DMS79 (cell line): Measurements from ENCODE around the gene PRTN3.
"Not testable (repeated sequence)": the region's sequence is repeated elsewhere in the genome, so short reads cannot be mapped to it uniquely, and the experiment has no call there.

Experiments
- DNase-seq: peaks from one replicate; lab custom pipeline; 2025; lab: John Stamatoyannopoulos, UW

Gene PRTN3

GRCh38 chr19:867855-868457, 27.2 kb downstream of the PRTN3 start:
- no peak for DNase-seq

DNA sequence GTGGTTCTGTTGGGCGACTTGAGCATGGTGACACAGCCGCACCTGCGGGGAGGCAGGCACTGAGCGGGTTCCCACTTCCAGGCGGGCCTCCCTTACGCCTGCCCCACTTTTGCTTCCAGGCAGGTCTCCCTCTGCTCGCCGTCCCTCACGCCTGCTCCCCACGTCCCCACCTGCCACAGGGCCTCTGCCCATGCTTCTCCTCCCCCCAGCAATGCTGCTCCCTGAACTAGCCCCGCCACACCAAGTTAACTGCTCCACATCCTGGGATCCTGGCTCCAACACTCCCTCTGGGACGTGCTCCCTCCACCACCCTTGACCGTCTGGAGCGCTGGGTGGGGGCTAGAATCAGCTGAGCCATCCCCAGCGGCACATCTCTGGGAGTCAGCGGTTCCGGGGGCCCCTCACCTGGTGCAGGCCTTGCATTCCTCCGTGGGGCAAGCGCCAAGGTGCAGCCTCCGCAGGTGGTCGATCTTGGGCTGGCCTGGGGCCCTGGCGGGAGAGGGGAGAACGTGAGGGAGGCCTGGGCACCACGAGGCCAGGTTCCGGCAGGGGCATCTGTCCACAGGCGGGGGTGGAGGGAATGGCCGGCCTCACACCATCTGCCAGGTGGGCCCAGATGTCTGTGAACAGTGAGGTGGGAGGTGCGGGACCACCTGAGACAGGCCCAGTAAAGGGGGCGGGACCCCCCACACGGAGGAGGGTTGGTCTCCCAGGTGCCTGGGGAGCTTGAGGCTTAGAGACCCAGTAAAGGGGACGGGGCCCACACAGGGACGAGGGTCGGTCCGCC, 27.9 kb downstream of the PRTN3 start:
- no peak for DNase-seq

GRCh38 chr19:869245-870177, 28.7 kb downstream of the PRTN3 start:
- DNase-seq, result no peak

GRCh38 chr19:870314-870713, 29.5 kb downstream of the PRTN3 start:
- no peak for DNase-seq

DNA sequence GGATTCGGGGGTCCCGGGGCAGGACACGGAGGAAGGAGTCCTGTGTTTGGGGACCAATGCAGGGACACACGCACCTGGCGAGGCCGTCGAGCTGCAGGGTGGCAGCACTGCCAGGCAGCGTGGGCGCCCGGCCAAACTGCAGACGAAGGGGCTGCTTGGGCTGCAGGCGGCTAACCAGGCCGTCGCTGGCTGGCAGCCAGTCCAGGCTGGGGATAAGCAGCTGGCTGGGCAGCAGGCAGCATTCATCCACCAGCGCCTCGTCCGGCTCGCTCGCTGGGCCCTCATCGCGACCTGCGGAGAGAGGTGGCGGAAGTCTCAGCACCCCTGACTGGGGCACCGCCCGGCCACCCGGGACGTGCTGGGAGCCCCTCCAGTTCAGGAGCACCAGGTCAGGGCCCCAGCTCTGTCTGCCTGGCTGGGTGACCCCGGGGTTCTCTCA, 30.2 kb downstream of the PRTN3 start:
- peak; percentile 58 for DNase-seq

DNA sequence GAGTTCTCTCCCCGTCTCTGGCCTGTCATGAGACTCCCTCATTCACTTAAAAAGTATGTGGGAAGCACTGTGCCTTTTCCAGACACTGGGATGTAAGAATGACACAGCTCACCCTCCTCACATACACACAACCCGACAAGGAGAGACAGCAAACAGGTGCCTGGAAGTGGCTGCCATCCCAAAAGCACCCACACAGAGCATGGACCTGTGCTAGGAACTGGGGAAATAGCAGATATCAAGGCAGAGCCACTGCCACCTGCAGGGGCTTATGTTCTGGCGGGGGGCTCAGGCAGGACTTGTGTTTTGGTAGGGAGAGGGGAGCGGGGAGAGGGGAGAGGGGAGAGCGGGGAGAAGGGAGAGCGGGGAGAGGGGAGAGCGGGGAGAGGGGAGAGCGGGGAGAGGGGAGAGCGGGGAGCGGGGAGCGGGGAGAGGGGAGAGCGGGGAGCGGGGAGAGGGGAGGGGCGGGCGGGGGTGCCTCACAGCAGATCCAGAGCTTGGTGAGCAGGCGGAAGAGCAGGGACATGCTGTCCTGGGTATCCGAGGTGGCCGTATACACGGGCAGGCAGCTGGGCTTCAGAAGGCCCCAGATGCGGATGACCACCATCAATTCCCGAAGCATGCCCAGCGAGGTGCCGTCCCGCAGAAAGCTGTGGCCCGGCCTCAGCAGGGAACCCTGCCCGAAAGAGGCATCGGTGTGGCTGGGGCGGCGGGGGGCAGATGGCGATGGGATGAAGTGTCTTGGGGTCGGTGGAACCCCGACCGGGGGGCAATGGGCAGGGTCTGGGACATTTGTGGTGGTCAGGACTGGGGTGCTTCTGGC, 30.9 kb downstream of the PRTN3 start:
- no peak for DNase-seq

- DNase-seq, result no peak
Measured at GRCh38 chr19:872266-872951, 31.6 kb downstream of the PRTN3 start.

- no peak for DNase-seq
Measured at GRCh38 chr19:873084-873483, 32.3 kb downstream of the PRTN3 start.

DNA sequence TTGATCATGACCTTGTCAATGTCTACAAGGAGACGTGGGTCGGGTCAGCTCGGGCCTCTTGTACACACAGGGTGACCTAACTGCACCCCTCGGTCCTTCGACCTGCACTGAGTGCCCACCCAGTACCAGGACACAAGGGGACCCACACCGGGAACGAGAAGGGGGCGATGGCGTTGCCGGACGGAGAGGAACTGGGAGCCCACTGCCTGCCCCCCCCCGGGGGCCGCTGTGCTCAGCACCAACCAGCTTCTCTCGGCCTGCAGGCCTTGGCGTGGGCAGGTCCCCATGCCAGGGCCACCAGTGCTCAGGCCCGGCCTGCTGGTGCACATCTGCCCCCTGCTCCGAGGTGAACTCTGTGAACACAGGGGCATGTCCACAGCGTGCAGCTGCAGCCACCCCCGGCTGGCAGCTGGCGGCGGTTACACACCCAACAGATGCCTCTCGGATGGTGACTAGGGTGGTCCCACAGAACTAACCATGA, 32.8 kb downstream of the PRTN3 start:
- DNase-seq, result no peak

DNA sequence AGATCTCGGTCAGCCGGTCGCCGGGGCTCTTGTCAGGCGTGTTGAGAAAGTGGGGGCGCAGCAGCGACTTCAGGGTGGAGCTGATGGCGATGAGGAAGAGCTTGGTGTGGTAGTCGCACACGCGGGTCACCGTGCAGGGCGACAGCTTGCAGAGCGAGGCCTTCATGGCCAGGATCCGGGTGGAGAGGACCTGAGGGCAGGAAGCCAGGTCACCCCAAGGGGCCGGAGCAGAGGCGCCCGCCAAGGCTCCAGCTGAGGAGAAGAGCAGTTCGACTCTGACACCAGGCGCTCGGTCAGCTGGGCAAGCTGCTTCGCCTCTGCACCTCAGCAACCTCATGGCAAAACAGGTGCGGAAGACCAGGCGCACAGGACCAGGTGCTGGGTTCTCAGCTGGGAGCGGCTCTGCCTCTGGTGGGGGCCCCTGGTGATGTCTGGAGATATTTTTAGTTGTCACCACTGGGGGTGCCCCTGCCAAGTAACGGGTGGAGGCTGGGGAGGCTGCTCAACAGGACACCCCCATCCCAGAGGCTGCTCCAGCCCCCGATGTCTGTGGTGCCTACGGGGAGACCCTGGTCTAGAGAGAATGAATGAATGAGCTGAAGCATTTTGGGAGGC, 34.6 kb downstream of the PRTN3 start:
- no peak for DNase-seq

GRCh38 chr19:876089-876488, 35.3 kb downstream of the PRTN3 start:
- DNase-seq, result no peak

- DNase-seq, result no peak
Measured at GRCh38 chr19:876780-877314, 36.0 kb downstream of the PRTN3 start.

DNA sequence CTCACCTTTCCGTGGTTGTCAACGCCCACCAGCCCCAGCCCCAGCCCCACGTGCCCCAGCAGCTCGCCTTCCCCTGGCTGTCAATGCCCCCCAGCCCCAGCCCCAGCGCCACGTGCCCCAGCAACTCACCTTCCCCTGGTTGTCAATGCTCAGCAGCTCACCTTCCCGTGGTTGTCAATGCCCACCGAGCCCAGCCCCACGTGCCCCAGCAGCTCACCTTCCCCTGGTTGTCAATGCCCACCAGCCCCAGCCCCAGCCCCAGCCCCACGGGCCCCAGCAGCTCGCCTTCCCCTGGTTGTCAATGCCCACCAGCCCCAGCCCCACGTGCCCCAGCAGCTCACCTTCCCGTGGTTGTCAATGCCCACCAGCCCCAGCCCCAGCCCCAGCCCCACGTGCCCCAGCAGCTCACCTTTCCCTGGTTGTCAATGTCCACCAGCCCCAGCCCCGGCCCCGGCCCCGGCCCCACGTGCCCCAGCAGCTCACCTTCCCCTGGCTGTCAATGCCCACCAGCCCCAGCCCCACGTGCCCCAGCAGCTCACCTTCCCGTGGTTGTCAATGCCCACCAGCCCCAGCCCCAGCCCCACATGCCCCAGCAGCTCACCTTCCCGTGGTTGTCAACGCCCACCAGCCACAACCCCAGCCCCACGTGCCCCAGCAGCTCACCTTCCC, 37.3 kb downstream of the PRTN3 start:
- not testable (repeated sequence) for DNase-seq

DNA sequence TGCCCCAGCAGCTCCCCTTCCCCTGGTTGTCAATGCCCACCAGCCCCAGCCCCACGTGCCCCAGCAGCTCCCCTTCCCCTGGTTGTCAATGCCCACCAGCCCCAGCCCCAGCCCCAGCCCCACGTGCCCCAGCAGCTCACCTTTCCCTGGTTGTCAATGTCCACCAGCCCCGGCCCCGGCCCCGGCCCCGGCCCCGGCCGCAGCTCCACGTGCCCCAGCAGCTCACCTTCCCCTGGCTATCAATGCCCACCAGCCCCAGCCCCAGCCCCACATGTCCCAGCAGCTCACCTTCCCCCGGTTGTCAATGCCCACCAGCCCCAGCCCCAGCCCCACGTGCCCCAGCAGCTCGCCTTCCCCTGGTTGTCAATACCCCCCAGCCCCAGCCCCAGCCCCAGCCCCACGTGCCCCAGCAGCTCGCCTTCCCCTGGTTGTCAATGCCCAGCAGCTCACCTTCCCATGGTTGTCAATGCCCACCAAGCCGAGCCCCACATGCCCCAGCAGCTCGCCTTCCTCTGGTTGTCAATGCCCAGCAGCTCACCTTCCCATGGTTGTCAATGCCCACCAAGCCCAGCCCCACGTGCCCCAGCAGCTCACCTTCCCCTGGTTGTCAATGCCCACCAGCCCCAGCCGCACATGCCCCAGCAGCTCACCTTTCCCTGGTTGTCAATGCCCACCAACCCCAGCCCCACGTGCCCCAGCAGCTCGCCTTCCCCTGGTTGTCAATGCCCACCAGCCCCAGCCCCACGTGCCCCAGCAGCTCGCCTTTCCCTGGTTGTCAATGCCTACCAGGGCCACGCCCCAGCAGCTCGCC, 38.2 kb downstream of the PRTN3 start:
- not testable (repeated sequence) for DNase-seq

DNA sequence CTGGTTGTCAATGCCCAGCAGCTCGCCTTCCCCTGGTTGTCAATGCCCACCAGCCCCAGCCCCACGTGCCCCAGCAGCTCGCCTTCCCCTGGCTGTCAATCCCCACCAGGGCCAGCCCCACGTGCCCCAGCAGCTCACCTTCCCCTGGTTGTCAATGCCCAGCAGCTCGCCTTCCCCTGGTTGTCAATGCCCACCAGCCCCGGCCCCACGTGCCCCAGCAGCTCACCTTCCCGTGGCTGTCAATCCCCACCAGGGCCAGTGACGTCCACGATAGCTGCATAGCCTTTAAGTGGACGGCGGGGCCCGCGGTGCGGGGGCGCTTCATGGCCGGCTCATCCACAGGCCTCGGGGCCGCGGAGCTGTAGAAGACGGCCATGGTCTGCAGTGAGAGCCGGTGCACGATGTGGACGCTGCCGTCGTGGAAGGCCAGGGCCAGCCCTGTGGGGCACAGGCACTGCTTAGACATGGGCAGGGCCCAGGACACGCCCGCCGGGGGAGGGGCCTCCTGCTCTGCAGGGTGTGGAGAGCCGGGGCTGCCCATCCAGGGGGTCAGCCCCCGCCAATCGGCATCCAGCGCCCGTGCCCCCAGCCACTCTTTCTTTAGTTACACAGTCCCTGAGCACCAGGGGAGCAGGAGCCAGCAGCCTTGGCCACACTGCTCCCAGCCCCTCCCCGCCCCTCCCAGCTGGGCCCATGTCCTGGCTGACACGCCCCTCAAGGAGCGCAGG, 39.1 kb downstream of the PRTN3 start:
- DNase-seq, result no peak

- DNase-seq, result no peak
Measured at GRCh38 chr19:881385-882071, 40.7 kb downstream of the PRTN3 start.

GRCh38 chr19:882871-883497, 42.2 kb downstream of the PRTN3 start:
- DNase-seq, result no peak
